ENCODE data around the gene GBP7.

DNA sequence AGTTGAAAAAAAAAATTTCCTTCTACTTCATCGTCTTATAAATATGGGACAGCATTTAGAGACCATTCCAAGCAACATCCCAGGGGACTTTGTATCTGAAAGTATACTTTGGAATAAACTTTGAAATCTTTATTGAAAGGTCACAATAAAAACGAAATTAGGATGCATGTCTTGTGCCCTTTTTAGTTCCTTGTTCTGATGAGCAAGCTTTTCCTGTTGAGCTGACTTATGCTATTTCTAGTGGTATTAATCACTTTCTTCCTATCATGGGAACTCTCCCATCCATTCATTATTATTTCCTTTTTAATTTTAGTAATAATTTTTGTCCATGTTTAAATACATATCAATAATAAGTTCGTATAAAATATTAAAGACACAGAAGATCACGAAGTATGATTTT is 45.9 kb downstream of the GBP7 start:
- TF ChIP-seq, protein P1, sequence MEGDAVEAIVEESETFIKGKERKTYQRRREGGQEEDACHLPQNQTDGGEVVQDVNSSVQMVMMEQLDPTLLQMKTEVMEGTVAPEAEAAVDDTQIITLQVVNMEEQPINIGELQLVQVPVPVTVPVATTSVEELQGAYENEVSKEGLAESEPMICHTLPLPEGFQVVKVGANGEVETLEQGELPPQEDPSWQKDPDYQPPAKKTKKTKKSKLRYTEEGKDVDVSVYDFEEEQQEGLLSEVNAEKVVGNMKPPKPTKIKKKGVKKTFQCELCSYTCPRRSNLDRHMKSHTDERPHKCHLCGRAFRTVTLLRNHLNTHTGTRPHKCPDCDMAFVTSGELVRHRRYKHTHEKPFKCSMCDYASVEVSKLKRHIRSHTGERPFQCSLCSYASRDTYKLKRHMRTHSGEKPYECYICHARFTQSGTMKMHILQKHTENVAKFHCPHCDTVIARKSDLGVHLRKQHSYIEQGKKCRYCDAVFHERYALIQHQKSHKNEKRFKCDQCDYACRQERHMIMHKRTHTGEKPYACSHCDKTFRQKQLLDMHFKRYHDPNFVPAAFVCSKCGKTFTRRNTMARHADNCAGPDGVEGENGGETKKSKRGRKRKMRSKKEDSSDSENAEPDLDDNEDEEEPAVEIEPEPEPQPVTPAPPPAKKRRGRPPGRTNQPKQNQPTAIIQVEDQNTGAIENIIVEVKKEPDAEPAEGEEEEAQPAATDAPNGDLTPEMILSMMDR (IDR thresholded peaks at IDR 0.05), result no peak
- no peak for TF ChIP-seq POLR2A (IDR thresholded peaks at IDR 0.05)

All from lower leg skin (tissue), 3 donors.